Neuron (in vitro differentiated cells): ENCODE results near the gene S100A4.
A peak's percentile ranks its signal among the peaks of the same experiment; 100 is the strongest.

Source experiments
- H2AFZ ChIP-seq: one replicate; pipeline ENCODE4 v1.6.1; 2013; ENCODE audit warnings: low read depth, mild to moderate bottlenecking, inconsistent platforms, low read length, moderate library complexity
- H3K27me3 ChIP-seq: one replicate; pipeline ENCODE4 v1.6.1; 2013; ENCODE audit warnings: low read length; ENCODE audit not compliant: insufficient read depth
- H3K36me3 ChIP-seq: one replicate; pipeline ENCODE4 v1.6.1; 2013; ENCODE audit warnings: low read length; ENCODE audit not compliant: insufficient read depth
- H3K4me1 ChIP-seq: one replicate; pipeline ENCODE4 v1.6.1; 2013; ENCODE audit warnings: low read length; ENCODE audit not compliant: insufficient read depth
- H3K4me3 ChIP-seq: 2 replicates; pipeline ENCODE4 v1.5.1; 2013; ENCODE audit warnings: mild to moderate bottlenecking, low read length, moderate library complexity
- H3K9me3 ChIP-seq: one replicate; pipeline ENCODE4 v1.6.1; 2013; ENCODE audit warnings: low read length

The S100A4 gene

DNA sequence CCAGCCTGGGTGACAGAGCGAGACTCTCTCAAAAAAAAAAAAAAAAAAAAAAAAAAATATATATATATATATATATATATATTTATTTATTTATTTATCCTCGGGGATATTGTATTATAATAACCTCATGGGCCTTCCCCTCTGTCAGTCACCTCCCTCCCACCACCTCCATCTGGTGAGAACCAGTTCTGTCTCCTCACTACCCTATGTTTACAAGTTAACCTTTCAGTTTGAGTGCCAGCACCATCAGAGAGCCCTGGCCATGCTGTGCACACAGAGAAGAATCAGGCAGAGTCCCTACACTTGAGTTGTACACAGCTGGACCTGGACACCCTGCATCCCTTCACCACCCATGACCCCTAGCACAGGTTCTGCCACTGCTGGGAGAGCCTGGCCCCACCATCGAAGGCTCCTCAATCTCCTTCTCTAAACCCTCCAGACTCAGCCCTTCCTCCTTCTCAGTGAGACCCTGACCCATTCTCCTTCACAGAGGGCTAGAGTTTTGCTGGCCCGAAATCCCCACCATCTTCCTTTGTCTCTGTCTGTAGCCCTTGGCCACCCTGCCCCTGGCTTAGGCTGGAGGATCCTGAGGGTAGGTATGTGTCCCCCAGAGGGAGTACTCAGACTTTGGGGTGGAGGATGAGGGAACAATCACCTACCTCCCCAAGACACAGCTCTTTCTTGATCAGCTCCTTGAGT, 6.1 kb downstream of the S100A4 start:
- no peaks in the 10 kb centered on the region for H3K9me3 ChIP-seq
- peaks cover 20% of the 10 kb centered on the region for H3K27me3 ChIP-seq
- peaks cover under 1% of the 10 kb centered on the region for H3K4me1 ChIP-seq
- no peak overlapping the region for H3K4me3 ChIP-seq
- no peak overlapping the region for H2AFZ ChIP-seq
- no peaks in the 10 kb centered on the region for H3K36me3 ChIP-seq

DNA sequence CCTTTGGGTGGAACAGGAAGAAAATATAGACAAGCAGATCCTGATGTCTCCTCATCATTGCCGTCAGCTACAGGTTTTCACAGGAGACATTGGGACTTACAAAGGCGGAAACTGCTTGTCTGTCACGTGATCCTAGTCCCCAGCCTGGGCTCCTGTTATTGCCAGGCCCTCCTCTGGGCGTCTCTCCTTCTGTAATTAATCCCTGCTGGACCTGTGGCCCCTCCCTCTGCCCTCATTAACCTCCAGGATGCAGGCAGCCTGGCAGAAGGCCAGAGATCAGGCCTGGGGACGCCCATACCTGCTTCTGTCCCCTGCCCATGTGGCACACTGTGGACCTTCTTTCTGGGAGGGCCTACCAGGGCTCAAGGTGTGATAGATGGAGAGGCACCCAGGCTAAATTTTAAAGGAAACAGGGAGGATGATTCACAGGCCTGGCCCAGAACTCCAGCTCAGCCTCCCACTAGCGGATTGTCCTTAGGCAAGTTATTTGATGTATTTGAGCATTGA, 7.2 kb downstream of the S100A4 start:
- Histone ChIP-seq H3K36me3 (no peaks in the 10 kb centered on the region), H3K9me3 (no peaks in the 10 kb centered on the region), H3K4me3 (no peak overlapping the region), H3K27me3 (peaks cover 29% of the 10 kb centered on the region), H2AFZ (no peak overlapping the region), H3K4me1 (peaks cover 3% of the 10 kb centered on the region)

DNA sequence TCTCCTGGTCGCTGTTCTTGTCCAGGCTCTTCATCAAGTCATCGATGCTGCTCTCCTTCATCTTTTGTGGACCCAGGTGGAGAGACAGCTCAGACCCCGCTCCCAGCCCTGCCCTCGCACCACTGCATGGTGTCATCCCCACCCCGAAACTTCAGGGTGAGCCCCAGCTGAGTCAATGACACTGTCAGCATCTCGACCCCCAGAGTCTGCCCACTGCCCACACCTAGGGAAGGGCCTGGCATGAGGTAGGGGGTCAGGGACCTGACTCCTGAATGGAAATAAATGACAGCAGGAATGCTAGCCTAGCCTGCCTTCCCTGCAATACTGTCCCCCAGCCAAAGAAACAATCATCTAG, 8.3 kb downstream of the S100A4 start:
- Histone ChIP-seq H2AFZ (no peak overlapping the region), H3K36me3 (no peaks in the 10 kb centered on the region), H3K27me3 (peaks cover 37% of the 10 kb centered on the region), H3K4me3 (no peak overlapping the region), H3K4me1 (peaks cover 3% of the 10 kb centered on the region), H3K9me3 (no peaks in the 10 kb centered on the region)

DNA sequence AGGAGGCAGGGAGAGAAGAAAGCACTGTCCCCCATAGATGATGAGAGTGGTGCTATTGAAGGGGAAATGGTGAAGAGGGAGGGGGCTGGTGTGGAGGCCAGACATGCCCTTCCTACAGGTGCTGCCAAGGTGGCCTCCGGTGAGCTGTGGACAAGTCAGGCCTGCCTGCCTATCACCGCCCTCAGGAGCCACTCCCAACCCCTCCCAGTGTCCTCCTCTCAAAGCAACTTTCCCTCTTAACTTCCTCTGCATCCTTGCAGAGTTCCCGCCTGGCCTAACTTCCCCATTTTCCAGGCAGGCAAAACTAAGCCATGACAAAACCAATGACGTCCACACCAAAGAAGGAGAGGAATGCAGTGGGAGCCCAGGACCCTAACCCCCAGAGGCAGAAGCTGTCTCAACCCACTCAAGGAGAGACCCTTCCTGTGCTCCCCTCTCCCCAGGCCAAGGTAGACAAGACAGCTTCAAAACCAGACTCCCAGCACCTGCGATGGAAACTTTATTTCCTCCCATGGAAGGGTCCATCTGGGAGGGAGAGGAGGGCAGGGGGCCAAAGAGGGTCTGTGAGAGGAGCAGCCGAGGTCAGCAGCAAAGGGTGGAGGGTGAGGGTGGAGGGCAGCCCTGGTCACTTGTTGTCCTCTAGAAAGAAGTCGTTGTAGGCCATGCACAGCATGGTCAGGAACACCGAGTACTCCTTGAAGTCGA, 8.8 kb downstream of the S100A4 start:
- Histone ChIP-seq H3K9me3 (no peaks in the 10 kb centered on the region), H3K27me3 (peaks cover 41% of the 10 kb centered on the region), H2AFZ (no peak overlapping the region), H3K4me3 (no peak overlapping the region), H3K36me3 (no peaks in the 10 kb centered on the region), H3K4me1 (peaks cover 3% of the 10 kb centered on the region)

DNA sequence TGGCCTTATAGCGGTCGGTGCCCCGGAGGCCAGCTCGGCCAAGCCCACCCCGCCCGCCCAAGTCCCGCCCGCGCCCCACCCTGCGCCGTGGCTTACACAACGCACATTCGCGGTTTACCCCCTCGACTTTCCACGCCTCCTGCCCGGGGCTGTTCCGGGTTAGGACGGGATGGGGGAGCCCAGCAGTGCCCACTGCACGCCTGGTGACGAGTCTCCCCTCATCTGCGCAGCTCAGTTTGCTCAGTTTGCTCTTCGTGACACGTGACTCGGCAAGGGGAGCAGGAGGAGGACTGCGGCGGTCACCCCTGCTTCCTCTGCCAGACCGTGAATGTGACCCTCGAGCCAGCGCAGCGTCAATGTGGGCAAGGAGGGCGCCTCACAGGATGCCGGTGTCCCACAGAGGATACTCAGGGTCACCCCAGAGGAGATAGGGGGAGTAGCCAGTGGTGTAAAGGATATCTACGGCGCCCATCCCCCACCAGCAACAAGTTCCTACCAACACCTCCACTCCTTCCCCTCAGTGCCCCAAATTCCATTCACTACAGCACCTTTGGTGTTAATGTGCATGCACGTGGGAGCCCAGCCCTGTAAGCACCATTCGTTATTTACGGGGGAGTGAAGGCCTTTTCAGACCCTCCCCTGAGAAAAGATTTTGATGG, 9.5 kb downstream of the S100A4 start:
- Histone ChIP-seq H3K4me1 (peaks cover 3% of the 10 kb centered on the region), H3K27me3 (peaks cover 41% of the 10 kb centered on the region), H3K4me3 (no peak overlapping the region), H3K36me3 (no peaks in the 10 kb centered on the region), H2AFZ (no peak overlapping the region), H3K9me3 (no peaks in the 10 kb centered on the region)

DNA sequence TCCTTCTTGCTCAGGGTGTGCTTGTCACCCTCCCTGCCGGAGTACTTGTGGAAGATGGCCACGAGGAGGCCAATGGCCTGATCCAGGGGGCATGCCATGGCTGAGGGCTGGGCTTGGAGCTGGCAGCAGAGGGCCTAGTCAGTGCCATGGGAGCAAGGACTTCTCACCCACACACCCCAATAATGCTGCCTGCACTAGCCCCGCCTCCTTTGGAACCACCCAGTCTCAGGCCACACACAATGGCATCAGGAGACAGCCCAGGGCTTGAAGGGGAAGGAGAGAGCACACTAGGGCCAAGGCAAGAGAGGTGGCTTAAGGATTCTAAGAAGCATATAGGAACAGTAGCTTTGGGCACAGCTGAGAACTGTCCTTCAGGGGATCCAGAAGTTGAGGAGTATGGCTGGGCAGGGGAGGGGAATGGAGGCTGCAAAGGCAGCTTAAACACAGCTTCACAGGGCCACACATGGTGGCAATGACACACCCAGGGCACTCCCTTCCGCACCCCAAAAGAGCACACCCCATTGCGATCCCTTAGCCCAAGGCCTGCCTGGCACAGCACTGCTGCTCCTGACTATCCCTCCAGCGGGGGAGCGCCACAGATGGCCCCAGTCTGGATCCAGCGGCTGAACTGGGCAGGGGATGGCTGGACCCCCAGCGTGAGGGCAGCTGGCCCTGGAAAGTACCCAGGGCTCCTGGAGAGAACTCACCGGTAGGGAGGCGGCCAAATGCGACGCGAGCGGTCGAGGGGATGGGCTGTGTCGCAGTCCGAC, 10.2 kb downstream of the S100A4 start, which contains the start of gene S100A6:
Gene S100A6, minus strand, starts transcription at position 750 of the 770 bp plus-strand sequence. Its CDS starts 652 bp downstream, at position 98.
- Histone ChIP-seq H3K4me3 (no peak within 1 kb of the TSS), H3K4me1 (peaks cover 3% of the 10 kb centered on the region), H3K36me3 (no peaks in the 10 kb centered on the region), H2AFZ (no peak within 1 kb of the TSS), H3K9me3 (no peaks in the 10 kb centered on the region), H3K27me3 (peaks cover 44% of the 10 kb centered on the region)

DNA sequence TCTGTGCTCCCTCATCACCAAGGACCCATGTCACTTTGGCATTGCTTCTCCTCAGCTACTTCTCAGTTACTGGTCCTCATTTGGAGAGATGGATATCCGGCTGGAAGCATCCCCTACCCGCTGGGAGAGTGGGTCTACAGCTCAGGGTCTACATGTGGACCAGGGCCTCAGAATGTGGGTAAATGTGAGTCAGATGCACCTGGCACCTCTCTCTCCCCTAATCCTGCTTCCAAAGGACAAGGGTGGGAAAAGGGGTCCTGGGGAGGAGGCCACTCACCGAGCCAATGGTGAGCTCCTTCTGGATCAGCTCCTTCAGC, 10.7 kb downstream of the S100A4 start:
- no peak overlapping the region for H2AFZ ChIP-seq
- H3K36me3 ChIP-seq: no peaks in the 10 kb centered on the region
- peaks cover 44% of the 10 kb centered on the region for H3K27me3 ChIP-seq
- H3K9me3 ChIP-seq: no peaks in the 10 kb centered on the region
- H3K4me3 ChIP-seq: no peak overlapping the region
- H3K4me1 ChIP-seq: peaks cover 3% of the 10 kb centered on the region

DNA sequence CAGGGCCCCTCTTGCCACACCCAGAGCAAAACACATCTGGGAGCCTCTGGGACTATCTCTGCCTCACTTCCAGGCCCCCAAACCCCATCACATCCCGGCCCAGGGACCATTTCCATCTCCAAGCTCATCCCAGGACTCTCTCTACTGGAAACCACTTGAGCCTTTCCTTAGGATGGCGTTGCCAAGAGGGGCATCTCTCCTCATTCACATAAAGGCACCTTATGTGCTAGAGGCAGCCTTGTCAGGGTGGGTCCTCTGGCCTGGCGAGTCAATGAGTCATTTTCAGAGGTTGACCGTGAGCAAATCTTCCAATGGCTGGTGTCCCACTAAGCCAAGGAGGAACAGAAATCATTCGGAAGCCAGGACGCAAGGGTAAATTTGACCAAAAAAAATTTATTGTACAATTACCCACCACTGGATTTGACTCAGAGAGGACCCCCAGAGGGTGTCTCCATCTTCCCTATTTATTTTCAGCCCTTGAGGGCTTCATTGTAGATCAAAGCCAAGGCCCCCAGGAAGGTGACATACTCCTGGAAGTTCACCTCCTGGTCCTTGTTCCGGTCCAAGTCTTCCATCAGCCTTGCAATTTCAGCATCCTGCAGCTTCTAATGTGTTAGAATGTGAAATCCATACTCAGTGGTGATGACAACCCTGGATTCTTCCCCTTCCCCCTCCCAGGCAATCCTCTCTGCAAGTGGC, 11.2 kb downstream of the S100A4 start:
- no peak overlapping the region for H3K4me3 ChIP-seq
- peaks cover 44% of the 10 kb centered on the region for H3K27me3 ChIP-seq
- no peaks in the 10 kb centered on the region for H3K9me3 ChIP-seq
- no peak overlapping the region for H2AFZ ChIP-seq
- no peaks in the 10 kb centered on the region for H3K36me3 ChIP-seq
- H3K4me1 ChIP-seq: peaks cover 3% of the 10 kb centered on the region

DNA sequence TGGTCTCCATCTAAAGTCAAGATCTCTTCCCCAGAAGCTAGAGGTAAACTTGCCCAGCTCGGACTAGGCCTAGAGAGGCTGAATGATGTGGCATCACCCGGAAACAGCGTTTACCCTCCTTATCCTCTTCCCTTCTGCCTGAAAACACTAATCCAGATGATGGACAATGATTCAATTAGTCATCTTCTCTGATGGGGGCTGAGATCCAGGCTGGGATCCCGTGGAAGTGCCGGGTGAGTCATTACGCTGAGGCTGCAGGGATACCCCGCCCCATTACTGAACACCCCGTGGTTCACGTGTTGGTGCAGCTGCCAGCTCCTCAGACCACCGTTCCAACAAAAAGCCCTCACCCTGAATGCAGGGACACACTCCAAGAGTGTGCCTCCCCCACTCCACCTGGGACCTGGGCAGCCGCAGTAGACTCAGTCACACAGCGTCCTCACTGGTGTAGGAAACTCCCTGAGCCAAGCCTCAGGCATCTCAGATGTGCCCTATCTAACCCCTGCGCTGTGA, 11.9 kb downstream of the S100A4 start:
- no peaks in the 10 kb centered on the region for H3K36me3 ChIP-seq
- no peak overlapping the region for H3K4me3 ChIP-seq
- peaks cover 3% of the 10 kb centered on the region for H3K4me1 ChIP-seq
- peaks cover 44% of the 10 kb centered on the region for H3K27me3 ChIP-seq
- H2AFZ ChIP-seq: peak overlapping the region; percentile 41
- H3K9me3 ChIP-seq: no peaks in the 10 kb centered on the region

DNA sequence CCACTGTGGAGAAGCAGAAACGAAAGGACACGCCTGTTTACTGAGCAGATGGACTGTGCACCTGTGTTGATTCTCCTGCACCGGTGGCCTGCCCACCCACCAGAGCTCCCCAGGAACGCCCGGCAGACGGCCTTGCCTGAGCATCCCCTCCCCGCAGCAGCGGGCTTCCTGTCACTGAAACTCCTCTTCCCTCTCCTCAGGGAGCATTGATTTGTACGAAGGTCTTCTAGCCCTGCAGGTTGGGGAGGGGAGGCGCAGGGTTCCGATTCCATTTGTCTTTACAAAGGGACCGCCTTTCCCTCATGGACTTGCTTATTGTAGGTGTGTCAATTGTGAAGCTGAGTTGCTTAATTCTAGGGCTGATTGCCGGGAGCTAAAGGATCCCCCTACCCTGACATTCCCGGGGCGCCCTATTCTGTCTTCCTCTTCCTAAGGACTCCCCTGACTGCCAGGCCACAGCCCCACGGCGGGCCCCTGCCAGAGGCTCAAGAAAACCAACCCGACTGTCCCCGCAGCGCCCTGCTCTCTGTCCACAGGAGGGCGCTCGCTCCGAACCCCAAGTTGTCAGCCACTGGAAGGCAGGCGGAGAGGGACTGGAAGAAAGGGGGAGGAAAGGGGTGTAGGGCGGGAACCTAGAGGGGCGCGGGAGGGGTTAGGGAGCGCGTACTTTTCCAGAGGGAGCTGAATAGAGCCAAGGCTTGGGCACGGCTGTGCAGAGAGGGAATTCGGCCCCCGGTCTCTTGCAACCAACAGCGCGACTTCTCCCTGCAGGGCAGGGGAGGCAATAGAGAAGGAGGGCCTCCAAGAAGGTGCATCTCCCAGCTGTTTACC, 12.6 kb downstream of the S100A4 start:
- H3K4me3 ChIP-seq: no peak overlapping the region
- peaks cover 3% of the 10 kb centered on the region for H3K4me1 ChIP-seq
- peak overlapping the region; percentile 41 for H2AFZ ChIP-seq
- no peaks in the 10 kb centered on the region for H3K9me3 ChIP-seq
- peaks cover 44% of the 10 kb centered on the region for H3K27me3 ChIP-seq
- H3K36me3 ChIP-seq: no peaks in the 10 kb centered on the region

DNA sequence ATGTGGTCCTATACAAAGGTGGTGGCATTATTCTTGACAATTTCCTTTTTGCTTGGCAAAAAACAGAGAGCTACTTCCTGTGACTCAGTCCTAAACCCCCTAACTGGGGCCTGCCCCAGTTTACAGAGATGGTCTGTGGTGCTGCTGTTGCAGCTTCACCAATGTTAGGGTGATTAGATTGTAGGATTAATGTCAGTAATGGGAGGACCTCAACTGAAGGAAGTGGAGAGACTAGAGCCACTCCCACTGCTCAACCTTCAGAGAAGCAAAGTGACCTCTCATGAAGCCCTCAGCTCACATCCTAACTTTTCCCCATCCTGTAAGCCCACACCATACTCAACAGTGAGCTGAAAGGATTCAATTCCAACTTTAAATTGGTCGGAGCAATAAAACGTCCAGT, 13.4 kb downstream of the S100A4 start:
- no peaks in the 10 kb centered on the region for H3K36me3 ChIP-seq
- H2AFZ ChIP-seq: no peak overlapping the region
- H3K4me3 ChIP-seq: no peak overlapping the region
- H3K9me3 ChIP-seq: no peaks in the 10 kb centered on the region
- H3K27me3 ChIP-seq: peaks cover 44% of the 10 kb centered on the region
- H3K4me1 ChIP-seq: peaks cover 3% of the 10 kb centered on the region

DNA sequence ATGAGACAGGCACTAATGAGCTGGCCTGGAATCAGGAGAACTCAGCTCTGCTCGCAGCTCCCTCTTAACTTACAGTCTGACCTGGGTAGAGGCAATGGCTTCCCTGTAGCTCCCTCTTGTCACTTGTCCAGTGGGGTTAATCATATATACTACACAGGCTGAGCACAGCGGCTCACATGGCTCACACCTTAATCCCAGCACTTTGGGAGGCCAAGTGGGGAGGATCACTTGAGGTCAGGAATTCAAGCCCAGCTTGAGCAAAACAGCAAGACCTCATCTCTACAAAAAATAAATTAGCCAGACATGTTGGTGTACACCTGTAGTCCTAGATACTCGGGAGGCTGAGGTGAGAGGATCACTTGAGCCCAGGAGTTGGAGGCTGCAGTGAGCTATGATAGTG, 14.0 kb downstream of the S100A4 start:
- Histone ChIP-seq H3K4me3 (no peak overlapping the region), H3K4me1 (peaks cover 3% of the 10 kb centered on the region), H3K9me3 (no peaks in the 10 kb centered on the region), H3K27me3 (peaks cover 42% of the 10 kb centered on the region), H2AFZ (no peak overlapping the region), H3K36me3 (no peaks in the 10 kb centered on the region)
